Measurements from ENCODE around the gene MLH3.

DNA sequence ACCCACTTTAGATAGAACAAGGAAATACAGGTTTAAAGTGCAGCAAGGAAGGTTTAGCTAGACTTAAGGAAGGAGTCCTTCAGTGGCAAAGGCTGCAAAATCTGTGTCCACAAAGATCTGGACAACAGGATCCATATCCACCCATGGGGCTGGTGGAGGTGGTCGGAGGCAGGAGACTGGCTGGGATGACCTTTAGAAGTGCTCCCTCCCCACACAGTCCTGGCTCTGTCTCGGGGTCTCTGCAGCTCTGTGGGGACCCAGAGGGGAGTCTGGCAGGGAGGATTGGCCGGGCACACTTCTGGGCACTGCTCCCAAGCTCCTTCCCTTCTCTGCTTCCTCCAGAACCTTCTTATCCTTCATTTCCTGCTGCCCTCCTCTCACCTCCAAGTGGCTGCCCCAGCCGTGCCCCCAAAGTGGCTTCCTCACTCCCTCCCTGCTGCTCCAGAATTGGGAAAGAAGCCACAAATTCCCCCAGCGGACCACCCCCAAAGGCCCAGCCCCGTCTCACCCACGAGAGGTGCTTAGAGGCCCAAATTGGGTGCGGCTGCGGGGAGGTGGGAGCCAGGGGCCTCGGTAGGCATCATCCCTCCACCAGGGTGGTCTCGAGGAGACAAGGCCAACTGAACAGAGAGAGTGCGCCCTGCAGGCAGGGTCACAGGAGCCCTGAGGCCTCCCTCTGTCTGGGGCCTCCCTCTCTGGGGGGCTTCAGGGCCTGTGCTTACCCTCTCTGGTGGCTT is 73.9 kb downstream of the MLH3 start:
- TF ChIP-seq, protein P1, sequence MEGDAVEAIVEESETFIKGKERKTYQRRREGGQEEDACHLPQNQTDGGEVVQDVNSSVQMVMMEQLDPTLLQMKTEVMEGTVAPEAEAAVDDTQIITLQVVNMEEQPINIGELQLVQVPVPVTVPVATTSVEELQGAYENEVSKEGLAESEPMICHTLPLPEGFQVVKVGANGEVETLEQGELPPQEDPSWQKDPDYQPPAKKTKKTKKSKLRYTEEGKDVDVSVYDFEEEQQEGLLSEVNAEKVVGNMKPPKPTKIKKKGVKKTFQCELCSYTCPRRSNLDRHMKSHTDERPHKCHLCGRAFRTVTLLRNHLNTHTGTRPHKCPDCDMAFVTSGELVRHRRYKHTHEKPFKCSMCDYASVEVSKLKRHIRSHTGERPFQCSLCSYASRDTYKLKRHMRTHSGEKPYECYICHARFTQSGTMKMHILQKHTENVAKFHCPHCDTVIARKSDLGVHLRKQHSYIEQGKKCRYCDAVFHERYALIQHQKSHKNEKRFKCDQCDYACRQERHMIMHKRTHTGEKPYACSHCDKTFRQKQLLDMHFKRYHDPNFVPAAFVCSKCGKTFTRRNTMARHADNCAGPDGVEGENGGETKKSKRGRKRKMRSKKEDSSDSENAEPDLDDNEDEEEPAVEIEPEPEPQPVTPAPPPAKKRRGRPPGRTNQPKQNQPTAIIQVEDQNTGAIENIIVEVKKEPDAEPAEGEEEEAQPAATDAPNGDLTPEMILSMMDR (IDR thresholded peaks at IDR 0.05; ENCODE audit: borderline replicate concordance, extremely low read depth, low read length, poor library complexity, severe bottlenecking), result no peak
- no peak for TF ChIP-seq EZH2 (IDR thresholded peaks at IDR 0.05; ENCODE audit: borderline replicate concordance, low read depth, low read length, severe bottlenecking)
